Rectal smooth muscle tissue (tissue), 1 donor: ENCODE results near the gene ENTREP3.
A peak's percentile ranks its signal among the peaks of the same experiment; 100 is the strongest.

Experiments
- H3K27ac ChIP-seq: one replicate; pipeline ENCODE4 v1.7.0; 2013; ENCODE audit warnings: low read depth, low read length, inconsistent platforms
- H3K27me3 ChIP-seq: one replicate; pipeline ENCODE4 v1.7.0; 2013; ENCODE audit warnings: low read length; ENCODE audit not compliant: control insufficient read depth, insufficient read depth
- H3K36me3 ChIP-seq: one replicate; pipeline ENCODE4 v1.7.0; 2013; ENCODE audit warnings: low read length; ENCODE audit not compliant: control insufficient read depth, insufficient read depth
- H3K4me1 ChIP-seq: one replicate; pipeline ENCODE4 v1.7.0; 2013; ENCODE audit warnings: low read length; ENCODE audit not compliant: control insufficient read depth, insufficient read depth
- H3K4me3 ChIP-seq: one replicate; pipeline ENCODE4 v1.7.0; 2013; ENCODE audit warnings: low read length
- H3K9ac ChIP-seq: one replicate; pipeline ENCODE4 v1.7.0; 2013; ENCODE audit warnings: low read length

The ENTREP3 gene

GRCh38 chr1:155208541-155209311, 46.6 kb downstream of the ENTREP3 start, which contains the start of gene MTX1:
MTX1 (plus strand) TSS chr1:155208695; CDS start chr1:155208805, 110 bp downstream.
- Histone ChIP-seq H3K27ac (peak within 1 kb of the TSS; percentile 100), H3K4me1 (peaks cover 21% of the 10 kb centered on the region), H3K4me3 (peak within 1 kb of the TSS; percentile 98), H3K9ac (peak within 1 kb of the TSS; percentile 77), H3K36me3 (no peaks in the 10 kb centered on the region), H3K27me3 (no peaks in the 10 kb centered on the region)

- no peaks in the 10 kb centered on the region for H3K27me3 ChIP-seq
- peak within 1 kb of the TSS; percentile 98 for H3K4me3 ChIP-seq
- H3K27ac ChIP-seq = peak within 1 kb of the TSS; percentile 100
- H3K36me3 ChIP-seq = no peaks in the 10 kb centered on the region
- H3K4me1 ChIP-seq = peaks cover 21% of the 10 kb centered on the region
- H3K9ac ChIP-seq = peak within 1 kb of the TSS; percentile 77
Measured at GRCh38 chr1:155207806-155208540, 47.3 kb downstream of the ENTREP3 start, which contains the start of gene THBS3. THBS3 (minus strand) TSS chr1:155207897; CDS start chr1:155207876, 21 bp downstream.

- H3K27ac ChIP-seq = peak overlapping the region; percentile 100
- H3K27me3 ChIP-seq = no peaks in the 10 kb centered on the region
- peak overlapping the region; percentile 68 for H3K4me3 ChIP-seq
- no peaks in the 10 kb centered on the region for H3K36me3 ChIP-seq
- peaks cover 21% of the 10 kb centered on the region for H3K4me1 ChIP-seq
- H3K9ac ChIP-seq = peak overlapping the region; percentile 72
Measured at GRCh38 chr1:155206891-155207805, 48.1 kb downstream of the ENTREP3 start.

DNA sequence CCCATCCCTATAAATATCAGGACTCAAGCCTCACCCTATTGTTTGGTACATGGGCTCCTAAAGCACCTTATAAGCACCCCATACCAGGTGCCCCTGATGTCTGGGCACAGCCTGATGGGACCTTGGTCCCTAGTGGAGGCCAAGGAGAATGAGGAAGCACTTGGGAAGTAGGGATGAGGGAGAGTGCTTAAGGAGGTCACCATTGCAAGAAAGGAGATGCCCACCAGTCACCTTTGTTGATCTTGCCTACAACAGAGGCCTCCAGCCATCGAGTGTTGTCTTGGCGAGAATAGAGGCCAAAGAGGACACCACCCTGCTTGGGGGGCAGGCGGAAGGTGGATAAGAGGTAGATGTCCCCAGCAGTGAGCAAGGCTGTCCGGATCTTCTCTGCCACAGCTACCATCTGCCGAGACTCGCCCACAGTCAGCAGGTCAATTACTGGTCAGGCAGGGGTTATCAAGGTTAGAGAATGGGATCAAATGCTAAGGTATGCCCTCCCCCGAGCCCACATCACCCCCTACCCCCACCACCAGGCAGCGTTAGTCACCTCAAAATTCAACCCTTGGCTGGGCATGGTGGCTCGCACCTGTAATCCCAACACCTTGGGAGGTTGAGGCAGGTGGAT, 49.2 kb downstream of the ENTREP3 start:
- Histone ChIP-seq H3K9ac (no peak overlapping the region), H3K27me3 (no peaks in the 10 kb centered on the region), H3K4me3 (no peak overlapping the region), H3K4me1 (peaks cover 21% of the 10 kb centered on the region), H3K36me3 (no peaks in the 10 kb centered on the region), H3K27ac (peak overlapping the region; percentile 24)

GRCh38 chr1:155205035-155205434, 50.2 kb downstream of the ENTREP3 start:
- no peak overlapping the region for H3K27ac ChIP-seq
- H3K4me3 ChIP-seq = no peak overlapping the region
- no peaks in the 10 kb centered on the region for H3K27me3 ChIP-seq
- no peak overlapping the region for H3K9ac ChIP-seq
- H3K36me3 ChIP-seq = no peaks in the 10 kb centered on the region
- peaks cover 21% of the 10 kb centered on the region for H3K4me1 ChIP-seq

DNA sequence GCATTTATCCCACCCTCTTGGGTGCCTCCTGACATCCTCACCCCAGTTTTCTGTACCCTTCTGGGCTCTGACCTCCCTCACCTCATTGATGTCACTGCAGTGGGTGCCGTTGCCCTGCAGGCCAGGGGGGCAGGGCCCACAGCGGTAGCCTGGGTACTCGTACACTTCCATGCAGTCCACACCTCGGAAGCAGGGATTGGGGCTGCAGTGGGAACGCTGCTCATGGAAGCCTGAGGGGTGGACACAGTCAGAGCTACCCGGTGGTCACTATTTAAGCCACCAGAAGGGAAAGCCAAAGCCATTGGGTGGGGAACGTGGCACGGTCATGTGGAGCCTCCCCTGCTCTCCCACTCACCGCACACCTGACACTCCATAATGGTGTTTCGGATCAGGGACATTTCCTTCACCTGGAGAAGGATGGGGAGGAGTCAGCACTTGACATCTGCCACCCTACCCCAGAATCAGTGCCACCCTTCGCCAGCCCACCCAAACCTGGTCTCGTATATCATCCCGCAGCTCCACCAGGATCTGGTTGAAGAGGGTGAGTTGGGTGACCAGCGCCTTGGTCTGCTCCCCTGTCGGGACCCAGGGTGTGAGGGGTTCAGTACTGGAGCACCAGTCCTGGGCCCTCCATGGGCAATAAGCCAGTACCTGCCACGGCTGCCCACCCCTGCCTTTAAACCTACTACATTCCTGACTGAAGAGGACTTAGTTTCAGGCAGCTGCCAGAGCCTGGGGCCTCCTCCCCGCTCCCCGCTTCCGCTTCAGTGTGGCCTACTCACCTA, 52.4 kb downstream of the ENTREP3 start:
- H3K4me1 ChIP-seq = peaks cover 12% of the 10 kb centered on the region
- H3K27ac ChIP-seq = no peak overlapping the region
- no peak overlapping the region for H3K4me3 ChIP-seq
- peaks cover 3% of the 10 kb centered on the region for H3K36me3 ChIP-seq
- no peak overlapping the region for H3K9ac ChIP-seq
- H3K27me3 ChIP-seq = no peaks in the 10 kb centered on the region

DNA sequence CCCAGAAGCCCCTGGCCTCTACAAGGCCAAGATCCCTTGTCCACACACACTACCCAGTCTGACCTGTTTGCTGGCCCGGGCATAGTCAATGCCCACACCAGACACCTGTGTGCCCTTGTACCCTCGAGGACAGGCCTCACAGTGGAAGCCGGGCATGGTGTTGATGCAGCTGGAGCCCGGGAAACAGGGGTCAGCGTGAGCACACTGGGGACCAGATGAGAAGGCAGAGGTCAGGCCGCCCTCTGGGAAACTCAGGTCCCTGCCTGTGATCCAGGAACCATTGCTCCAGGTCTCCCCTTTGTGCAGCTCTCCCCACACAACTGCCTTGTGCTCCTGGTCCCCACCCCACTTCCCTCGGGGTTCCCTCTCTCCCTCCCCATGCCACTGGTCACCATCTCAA, 53.1 kb downstream of the ENTREP3 start:
- H3K4me1 ChIP-seq = peaks cover 7% of the 10 kb centered on the region
- no peak overlapping the region for H3K9ac ChIP-seq
- H3K27me3 ChIP-seq = no peaks in the 10 kb centered on the region
- H3K36me3 ChIP-seq = peaks cover 3% of the 10 kb centered on the region
- no peak overlapping the region for H3K4me3 ChIP-seq
- H3K27ac ChIP-seq = no peak overlapping the region

GRCh38 chr1:155200920-155201319, 54.4 kb downstream of the ENTREP3 start:
- Histone ChIP-seq H3K27ac (no peak overlapping the region), H3K27me3 (no peaks in the 10 kb centered on the region), H3K9ac (no peak overlapping the region), H3K4me3 (no peak overlapping the region), H3K36me3 (peaks cover 6% of the 10 kb centered on the region), H3K4me1 (peaks cover 1% of the 10 kb centered on the region)

DNA sequence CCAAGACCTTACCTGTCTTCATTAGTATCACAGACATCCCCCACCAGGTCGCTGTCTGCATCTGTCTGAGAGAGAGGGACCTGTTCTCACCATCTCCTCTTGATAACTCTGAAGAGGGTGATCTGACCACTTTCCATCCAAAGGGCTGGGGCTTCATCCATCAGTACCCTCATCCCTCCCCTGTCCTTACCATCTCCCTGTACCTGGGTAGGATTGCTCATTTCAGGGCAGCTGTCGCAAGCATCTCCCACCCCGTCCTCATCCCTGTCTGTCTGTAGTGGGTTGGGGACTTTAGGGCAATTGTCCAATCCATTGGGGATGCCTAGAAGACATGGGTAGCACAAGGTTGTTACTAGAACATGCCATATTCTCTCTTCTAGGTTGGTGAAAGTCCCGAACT, 55.5 kb downstream of the ENTREP3 start:
- peaks cover 2% of the 10 kb centered on the region for H3K4me1 ChIP-seq
- no peak overlapping the region for H3K27ac ChIP-seq
- no peaks in the 10 kb centered on the region for H3K27me3 ChIP-seq
- H3K36me3 ChIP-seq = peaks cover 6% of the 10 kb centered on the region
- H3K9ac ChIP-seq = no peak overlapping the region
- no peak overlapping the region for H3K4me3 ChIP-seq

DNA sequence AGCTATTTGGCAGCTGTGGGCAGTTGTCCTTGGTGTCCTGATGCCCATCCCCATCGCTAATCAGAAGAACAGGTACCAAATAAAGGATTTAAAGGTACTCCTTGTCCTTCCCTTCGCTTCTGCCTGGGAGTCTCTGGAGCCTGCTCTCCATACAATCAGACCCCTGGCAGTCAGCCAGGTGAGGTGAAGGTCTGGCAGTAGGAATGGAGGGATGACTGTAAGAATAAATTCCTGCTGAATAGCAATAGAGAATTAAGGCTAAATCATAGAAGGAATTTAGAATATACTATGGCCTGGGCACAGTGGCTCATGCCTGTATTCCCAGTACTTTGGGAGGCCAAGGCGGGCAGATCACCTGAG, 56.8 kb downstream of the ENTREP3 start:
- Histone ChIP-seq H3K4me3 (no peak overlapping the region), H3K4me1 (peaks cover 10% of the 10 kb centered on the region), H3K27ac (no peak overlapping the region), H3K36me3 (peaks cover 6% of the 10 kb centered on the region), H3K9ac (no peak overlapping the region), H3K27me3 (no peaks in the 10 kb centered on the region)

GRCh38 chr1:155197901-155198546, 57.3 kb downstream of the ENTREP3 start:
- H3K4me1 ChIP-seq = peaks cover 15% of the 10 kb centered on the region
- peaks cover 6% of the 10 kb centered on the region for H3K36me3 ChIP-seq
- H3K27ac ChIP-seq = no peak overlapping the region
- H3K9ac ChIP-seq = no peak overlapping the region
- H3K4me3 ChIP-seq = no peak overlapping the region
- H3K27me3 ChIP-seq = no peaks in the 10 kb centered on the region
